T-helper 1 cell treated with Interleukin-12 subunit alpha and Interleukin-12 subunit beta and Interleukin-4 antibody, amounts not matched to agents 30 μg/mL and 1 μg/mL, for 36 hours (primary cell): ENCODE data around the gene ATP9B.

Experiments
- H3K27ac Mint-ChIP-seq: one replicate; pipeline ENCODE4 v1.8.0; 2021; ENCODE audit warnings: mild to moderate bottlenecking, mixed read lengths
- H3K27me3 Mint-ChIP-seq: one replicate; pipeline ENCODE4 v1.8.0; 2021; ENCODE audit warnings: low read depth, mixed read lengths
- H3K36me3 Mint-ChIP-seq: one replicate; pipeline ENCODE4 v1.8.0; 2021; ENCODE audit warnings: low read depth, mixed read lengths
- H3K4me1 Mint-ChIP-seq: one replicate; pipeline ENCODE4 v1.8.0; 2021; ENCODE audit warnings: low read depth, mixed read lengths
- H3K4me3 Mint-ChIP-seq: one replicate; pipeline ENCODE4 v1.8.0; 2021; ENCODE audit warnings: mild to moderate bottlenecking, moderate library complexity, mixed read lengths
- H3K9me3 Mint-ChIP-seq: one replicate; pipeline ENCODE4 v1.8.0; 2021; ENCODE audit warnings: mixed read lengths

The ATP9B gene

DNA sequence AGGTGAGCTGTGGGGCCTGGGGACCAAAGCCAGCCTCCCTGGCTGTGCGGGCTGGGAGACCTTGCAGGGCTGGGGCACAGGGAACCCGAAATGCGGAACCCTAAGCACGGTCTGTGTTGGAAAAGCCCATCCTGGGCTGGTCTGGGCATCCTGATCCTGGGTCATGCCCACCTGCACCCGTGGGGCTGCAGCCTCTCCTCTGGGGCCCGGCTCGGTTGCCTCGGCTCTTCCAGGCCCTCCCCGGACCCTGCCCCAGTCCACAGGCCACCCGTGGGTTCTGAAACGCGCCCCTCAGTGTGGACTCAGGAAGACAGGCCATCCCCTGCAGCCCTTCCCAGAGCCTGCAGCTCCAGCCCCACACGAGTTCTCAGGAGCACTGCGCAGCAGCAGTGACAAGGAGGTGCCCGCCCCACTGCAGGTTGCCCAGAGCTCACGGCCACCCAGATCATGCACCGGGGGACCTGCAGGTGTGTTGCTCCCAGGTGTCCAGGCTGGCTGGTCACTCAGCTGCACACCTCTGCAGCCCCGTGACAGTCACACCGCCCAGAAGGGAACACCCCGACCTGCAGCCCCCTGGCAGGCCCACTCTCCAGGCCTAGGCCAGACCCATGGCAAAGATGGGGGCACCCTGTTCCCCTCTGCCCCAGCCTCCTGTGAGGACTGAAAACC lies 314.3 kb downstream of the ATP9B start:
- Mint-ChIP-seq H3K9me3 (no peaks in the 10 kb centered on the region), H3K4me3 (no peak overlapping the region), H3K27ac (no peak overlapping the region), H3K4me1 (peaks cover 10% of the 10 kb centered on the region), H3K36me3 (peaks cover 4% of the 10 kb centered on the region), H3K27me3 (peaks cover 9% of the 10 kb centered on the region)

GRCh38 chr18:79384151-79384807 lies 315.1 kb downstream of the ATP9B start:
- no peaks in the 10 kb centered on the region for H3K9me3 Mint-ChIP-seq
- no peak overlapping the region for H3K4me3 Mint-ChIP-seq
- no peak overlapping the region for H3K27ac Mint-ChIP-seq
- no peaks in the 10 kb centered on the region for H3K36me3 Mint-ChIP-seq
- H3K4me1 Mint-ChIP-seq: peaks cover 4% of the 10 kb centered on the region
- H3K27me3 Mint-ChIP-seq: peaks cover 15% of the 10 kb centered on the region

- Mint-ChIP-seq H3K36me3 (no peaks in the 10 kb centered on the region), H3K9me3 (no peaks in the 10 kb centered on the region), H3K27me3 (peaks cover 19% of the 10 kb centered on the region), H3K4me3 (no peak overlapping the region), H3K4me1 (peaks cover 2% of the 10 kb centered on the region), H3K27ac (no peak overlapping the region)
Measured at GRCh38 chr18:79384834-79385233, 315.6 kb downstream of the ATP9B start.

DNA sequence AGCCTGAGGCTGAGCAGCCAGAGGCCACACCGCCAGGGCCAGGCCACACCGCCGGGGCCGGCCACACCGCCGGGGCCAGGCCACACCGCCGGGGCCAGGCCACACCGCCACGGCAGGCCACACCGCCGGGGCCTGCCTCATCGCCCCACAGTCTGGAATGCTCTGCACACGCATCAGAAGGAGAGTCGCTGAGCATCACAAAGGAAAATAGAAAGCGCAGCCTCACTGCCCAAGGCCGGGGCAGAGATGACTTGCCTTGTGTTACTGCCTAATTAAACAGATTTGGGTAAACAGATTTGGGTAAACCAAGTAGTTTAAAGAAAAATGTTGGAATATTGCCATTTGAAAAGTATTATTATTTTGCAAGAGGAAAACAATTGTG lies 316.1 kb downstream of the ATP9B start:
- Mint-ChIP-seq H3K27ac (no peak overlapping the region), H3K9me3 (no peaks in the 10 kb centered on the region), H3K4me1 (peaks cover 2% of the 10 kb centered on the region), H3K4me3 (no peak overlapping the region), H3K36me3 (no peaks in the 10 kb centered on the region), H3K27me3 (peaks cover 22% of the 10 kb centered on the region)

DNA sequence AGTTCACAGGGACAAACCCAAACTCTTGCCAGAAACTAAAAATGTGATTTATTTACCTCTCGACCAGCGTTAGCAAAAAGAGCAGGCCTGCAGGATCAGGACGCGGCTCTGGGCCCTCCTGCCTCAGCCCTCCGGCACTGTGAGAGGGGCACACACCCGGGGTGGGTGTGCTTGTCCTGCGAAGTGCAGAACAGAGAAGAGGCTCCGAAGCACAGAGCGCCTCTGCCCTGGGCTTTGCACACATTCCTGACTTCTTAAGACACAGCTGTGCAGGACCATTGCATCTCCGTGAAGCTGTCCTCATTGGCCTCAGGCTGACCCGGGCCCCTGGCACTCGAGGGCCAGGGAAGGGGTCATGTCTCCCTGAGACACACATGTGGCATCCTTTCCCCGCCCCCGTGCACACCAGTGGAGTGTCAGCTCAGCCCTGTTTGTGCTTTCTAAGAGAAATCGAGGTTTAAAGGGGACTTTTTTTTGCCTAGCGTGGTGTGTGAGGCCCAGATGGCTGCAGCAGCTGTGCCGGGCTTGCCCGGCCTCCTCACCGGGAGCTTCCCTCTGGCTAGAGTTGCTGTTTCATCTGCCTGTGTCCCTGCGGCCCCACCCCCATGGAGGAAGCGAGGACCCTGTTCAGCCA lies 316.6 kb downstream of the ATP9B start:
- Mint-ChIP-seq H3K27ac (no peak overlapping the region), H3K4me3 (no peak overlapping the region), H3K27me3 (peaks cover 28% of the 10 kb centered on the region)

DNA sequence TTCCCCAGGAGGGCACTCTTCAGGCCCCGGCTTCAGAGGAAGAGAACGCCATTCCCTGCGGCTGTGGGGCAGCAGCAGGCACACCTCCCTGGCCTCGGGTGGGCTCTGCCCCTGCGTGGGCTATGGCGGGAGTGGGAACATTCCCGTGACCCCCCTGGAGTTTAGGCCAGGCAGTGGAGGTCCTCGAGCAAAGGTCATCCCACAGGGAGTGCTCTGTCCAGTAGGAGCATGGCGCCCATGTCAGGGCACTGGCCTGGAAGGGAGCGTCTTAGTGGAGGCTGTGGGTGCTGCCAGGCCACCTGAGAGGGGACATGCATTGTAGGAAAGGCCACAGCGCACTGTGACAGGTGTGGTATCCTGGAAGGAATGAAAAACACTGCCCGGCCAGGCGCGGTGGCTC lies 317.4 kb downstream of the ATP9B start:
- no peaks in the 10 kb centered on the region for H3K9me3 Mint-ChIP-seq
- H3K4me3 Mint-ChIP-seq: no peak overlapping the region
- peaks cover 32% of the 10 kb centered on the region for H3K27me3 Mint-ChIP-seq
- peaks cover 2% of the 10 kb centered on the region for H3K4me1 Mint-ChIP-seq
- H3K36me3 Mint-ChIP-seq: no peaks in the 10 kb centered on the region
- no peak overlapping the region for H3K27ac Mint-ChIP-seq

More for the DNA sequence above, 316.6 kb downstream of the ATP9B start:
- no peaks in the 10 kb centered on the region for H3K36me3 Mint-ChIP-seq
- H3K9me3 Mint-ChIP-seq: no peaks in the 10 kb centered on the region
- H3K4me1 Mint-ChIP-seq: peaks cover 2% of the 10 kb centered on the region

DNA sequence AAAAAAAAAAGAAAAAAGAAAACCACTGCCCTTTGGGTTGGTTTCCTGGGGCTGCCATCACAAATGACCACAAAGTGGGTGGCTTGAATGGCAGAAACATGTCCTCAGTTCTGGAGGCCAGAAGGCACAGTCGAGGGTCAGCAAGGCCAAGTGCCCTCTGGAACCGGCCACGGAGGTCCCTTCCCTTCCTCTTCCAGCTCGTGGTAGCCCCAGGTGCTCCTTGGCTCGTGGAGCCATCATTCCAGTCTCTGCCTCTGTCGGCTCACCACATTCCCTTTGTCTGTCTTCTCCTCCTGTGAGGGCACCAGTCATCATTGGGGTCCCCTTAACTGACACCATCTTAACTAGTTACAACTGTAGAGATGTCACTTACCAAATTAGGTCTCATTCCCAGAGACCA lies 318.0 kb downstream of the ATP9B start:
- Mint-ChIP-seq H3K27ac (no peak overlapping the region), H3K36me3 (no peaks in the 10 kb centered on the region), H3K4me1 (peaks cover 2% of the 10 kb centered on the region)

GRCh38 chr18:79387615-79388014 lies 318.4 kb downstream of the ATP9B start:
- Mint-ChIP-seq H3K27me3 (peaks cover 41% of the 10 kb centered on the region), H3K27ac (no peak overlapping the region), H3K36me3 (no peaks in the 10 kb centered on the region), H3K4me3 (no peak overlapping the region), H3K9me3 (no peaks in the 10 kb centered on the region), H3K4me1 (peaks cover 2% of the 10 kb centered on the region)

More for the DNA sequence above, 318.0 kb downstream of the ATP9B start:
- Mint-ChIP-seq H3K4me3 (no peak overlapping the region), H3K27me3 (peaks cover 37% of the 10 kb centered on the region), H3K9me3 (no peaks in the 10 kb centered on the region)

- Mint-ChIP-seq H3K27ac (no peak overlapping the region), H3K4me1 (peaks cover 5% of the 10 kb centered on the region), H3K4me3 (no peak overlapping the region), H3K9me3 (no peaks in the 10 kb centered on the region), H3K27me3 (peaks cover 44% of the 10 kb centered on the region), H3K36me3 (no peaks in the 10 kb centered on the region)
Measured at GRCh38 chr18:79388043-79388442, 318.8 kb downstream of the ATP9B start.

DNA sequence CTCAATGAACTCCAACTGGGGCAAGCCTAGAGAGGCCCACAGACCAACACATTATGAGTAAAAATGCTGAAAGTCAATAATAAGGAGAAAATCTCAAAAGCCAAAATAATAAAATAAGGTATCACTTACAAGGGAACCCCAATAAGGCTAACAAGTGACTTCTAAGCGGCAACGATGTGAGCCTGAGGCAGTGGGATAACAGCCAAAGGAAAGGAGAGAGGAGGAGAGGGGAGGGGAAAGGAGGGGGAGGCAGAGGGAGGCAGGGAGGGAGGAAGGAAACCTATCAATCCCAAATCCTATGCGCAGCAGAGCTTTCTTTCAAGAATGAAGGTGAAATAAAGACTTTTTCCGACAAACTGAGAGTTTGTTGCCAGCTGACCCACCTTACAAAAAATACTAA lies 320.5 kb downstream of the ATP9B start:
- no peaks in the 10 kb centered on the region for H3K9me3 Mint-ChIP-seq
- peaks cover 51% of the 10 kb centered on the region for H3K27me3 Mint-ChIP-seq
- no peak overlapping the region for H3K4me3 Mint-ChIP-seq
- H3K4me1 Mint-ChIP-seq: peaks cover 8% of the 10 kb centered on the region
- no peak overlapping the region for H3K27ac Mint-ChIP-seq
- H3K36me3 Mint-ChIP-seq: no peaks in the 10 kb centered on the region

GRCh38 chr18:79392226-79392625 lies 323.0 kb downstream of the ATP9B start:
- Mint-ChIP-seq H3K4me3 (peak overlapping the region; percentile 62), H3K27ac (no peak overlapping the region), H3K36me3 (no peaks in the 10 kb centered on the region), H3K27me3 (peaks cover 54% of the 10 kb centered on the region), H3K4me1 (peaks cover 9% of the 10 kb centered on the region), H3K9me3 (no peaks in the 10 kb centered on the region)

DNA sequence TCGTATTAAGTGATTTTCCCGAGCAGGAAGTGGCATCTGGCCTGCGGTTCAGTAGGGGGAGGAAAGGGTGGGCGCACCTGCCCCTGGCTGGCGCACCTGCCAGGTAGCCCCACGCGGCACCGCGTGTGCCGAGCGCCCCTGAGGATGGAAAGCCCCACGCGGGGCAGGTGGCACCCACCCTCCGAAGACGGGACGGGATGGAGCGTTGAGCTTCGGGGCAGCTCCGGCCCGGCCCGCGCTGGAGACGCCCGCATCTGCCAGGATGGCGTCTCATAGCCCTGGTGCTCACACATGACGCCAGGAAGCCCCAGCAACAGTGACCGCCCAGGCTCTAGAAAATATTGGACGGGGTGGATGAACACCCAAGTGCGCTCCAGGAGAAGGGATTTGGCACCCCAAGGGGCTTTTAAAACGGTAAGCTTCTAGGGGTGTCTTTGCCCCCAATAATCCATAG lies 324.0 kb downstream of the ATP9B start:
- no peak overlapping the region for H3K27ac Mint-ChIP-seq
- H3K27me3 Mint-ChIP-seq: peaks cover 49% of the 10 kb centered on the region
- no peaks in the 10 kb centered on the region for H3K36me3 Mint-ChIP-seq
- H3K4me3 Mint-ChIP-seq: peak overlapping the region; percentile 88
- no peaks in the 10 kb centered on the region for H3K9me3 Mint-ChIP-seq
- peaks cover 8% of the 10 kb centered on the region for H3K4me1 Mint-ChIP-seq

GRCh38 chr18:79393635-79394533 lies 324.7 kb downstream of the ATP9B start:
- peaks cover 44% of the 10 kb centered on the region for H3K27me3 Mint-ChIP-seq
- no peak overlapping the region for H3K27ac Mint-ChIP-seq
- no peaks in the 10 kb centered on the region for H3K36me3 Mint-ChIP-seq
- H3K9me3 Mint-ChIP-seq: no peaks in the 10 kb centered on the region
- peaks cover 9% of the 10 kb centered on the region for H3K4me1 Mint-ChIP-seq
- peak overlapping the region; percentile 88 for H3K4me3 Mint-ChIP-seq

DNA sequence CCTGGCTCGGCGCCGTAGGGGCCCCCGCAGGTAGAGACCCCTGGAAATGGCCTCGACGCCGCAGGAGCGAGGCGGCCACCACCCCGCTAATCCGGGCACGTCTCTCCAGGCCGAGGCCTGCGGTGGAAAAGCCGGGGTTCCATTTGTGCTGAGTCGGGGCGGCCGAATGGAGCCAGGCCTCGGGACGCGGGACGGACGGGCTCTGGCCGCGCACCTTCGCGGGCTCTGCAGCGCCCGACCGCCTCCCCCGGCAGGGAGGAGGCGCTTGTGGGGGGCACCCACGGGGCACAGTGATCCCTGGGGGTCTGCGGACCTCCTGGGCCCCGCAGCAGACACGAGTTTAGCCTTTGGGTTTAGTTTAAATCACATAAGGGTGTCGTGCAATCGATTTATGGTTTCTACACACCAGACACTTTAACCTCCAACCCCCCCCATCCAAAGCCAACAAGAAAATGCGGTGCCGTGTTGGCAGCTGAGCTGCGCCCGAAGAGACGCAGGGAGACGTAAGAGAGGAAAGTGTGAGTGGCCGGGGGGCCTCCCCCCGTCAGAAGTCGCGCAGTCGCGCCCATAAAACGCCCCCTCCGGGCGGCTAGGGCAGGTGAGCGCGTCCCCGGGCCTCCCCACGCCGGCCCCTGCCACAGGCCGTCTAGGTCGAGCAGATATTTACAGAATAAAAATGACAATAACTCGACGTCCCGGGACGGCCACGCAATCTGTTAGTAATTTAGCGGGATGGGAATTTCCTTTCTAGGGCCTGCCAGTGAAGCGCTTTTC lies 325.5 kb downstream of the ATP9B start:
- Mint-ChIP-seq H3K27ac (peak overlapping the region; percentile 59), H3K4me3 (peak overlapping the region; percentile 81), H3K27me3 (peaks cover 36% of the 10 kb centered on the region), H3K4me1 (peaks cover 12% of the 10 kb centered on the region), H3K36me3 (no peaks in the 10 kb centered on the region), H3K9me3 (no peaks in the 10 kb centered on the region)
